Neural progenitor cell (in vitro differentiated cells): ENCODE results near the gene NKAIN2. TPM values are rescaled to one million over a fixed set of nuclear protein-coding genes. Genes with fewer than 3 reads are reported as not detected.

ENCODE experiments used
- DNase-seq: peaks from one replicate; pipeline ENCODE4 v3.0.0-alpha.2; 2016; ENCODE audit warnings: low spot score
- H2AFZ ChIP-seq: fragments of 200-600 bp; sonication (generic); replicated peaks from 2 replicates; pipeline ENCODE4 v1.6.1; 2016; ENCODE audit warnings: antibody characterized with exemption
- H3F3A ChIP-seq: fragments of 200-600 bp; sonication (generic); 2 replicates; pipeline ENCODE4 v1.6.1; 2016; ENCODE audit warnings: antibody characterized with exemption, low read depth
- H3K27ac ChIP-seq: fragments of 200-600 bp; sonication (generic); 2 replicates; pipeline ENCODE4 v1.5.1; 2016; ENCODE audit warnings: mild to moderate bottlenecking
- H3K27me3 ChIP-seq: fragments of 200-600 bp; sonication (generic); 2 replicates; pipeline ENCODE4 v1.6.1; 2016; ENCODE audit warnings: mild to moderate bottlenecking, moderate library complexity
- H3K36me3 ChIP-seq: fragments of 200-600 bp; sonication (generic); 2 replicates; pipeline ENCODE4 v1.5.1; 2016
- H3K4me1 ChIP-seq: fragments of 200-600 bp; sonication (generic); 2 replicates; pipeline ENCODE4 v1.6.1; 2016; ENCODE audit warnings: mixed run types
- H3K4me2 ChIP-seq: fragments of 200-600 bp; sonication (generic); 2 replicates; pipeline ENCODE4 v1.6.1; 2016
- H3K4me3 ChIP-seq: fragments of 200-600 bp; sonication (generic); 2 replicates; pipeline ENCODE4 v1.5.1; 2016
- H3K79me2 ChIP-seq: fragments of 200-600 bp; sonication (generic); 2 replicates; pipeline ENCODE4 v1.6.1; 2016; ENCODE audit warnings: low read depth
- H3K9ac ChIP-seq: fragments of 200-600 bp; sonication (generic); 2 replicates; pipeline ENCODE4 v1.6.1; 2016
- H3K9me3 ChIP-seq: fragments of 200-600 bp; sonication (generic); 2 replicates; pipeline ENCODE4 v1.5.1; 2016; ENCODE audit warnings: low read depth
- H4K20me1 ChIP-seq: fragments of 200-600 bp; sonication (generic); 2 replicates; pipeline ENCODE4 v1.6.1; 2016; ENCODE audit warnings: low read depth
- H3K27ac Mint-ChIP-seq: 3 replicates; pipeline ENCODE4 v1.8.0; 2021; ENCODE audit warnings: mixed read lengths
- H3K27me3 Mint-ChIP-seq: 2 replicates; pipeline ENCODE4 v1.8.0; 2022; ENCODE audit warnings: low read depth, mild to moderate bottlenecking, inconsistent platforms, moderate library complexity, mixed read lengths; ENCODE audit not compliant: insufficient read depth
- H3K36me3 Mint-ChIP-seq: 3 replicates; pipeline ENCODE4 v1.8.0; 2021; ENCODE audit warnings: mixed read lengths
- H3K4me1 Mint-ChIP-seq: 3 replicates; pipeline ENCODE4 v1.8.0; 2021; ENCODE audit warnings: mixed read lengths
- H3K4me3 Mint-ChIP-seq: 3 replicates; pipeline ENCODE4 v1.8.0; 2021; ENCODE audit warnings: mild to moderate bottlenecking, moderate library complexity, mixed read lengths
- H3K9me3 Mint-ChIP-seq: 3 replicates; pipeline ENCODE4 v1.8.0; 2020; ENCODE audit warnings: mixed read lengths
- EZH2 ChIP-seq: fragments of 200-600 bp; sonication (generic); IDR thresholded peaks from 2 replicates; pipeline ENCODE4 v1.6.1; 2017; ENCODE audit warnings: antibody characterized with exemption, mild to moderate bottlenecking, moderate library complexity
- EZH2phosphoT487 ChIP-seq: fragments of 200-600 bp; sonication (generic); IDR thresholded peaks from 2 replicates; pipeline ENCODE4 v1.6.1; 2017; ENCODE audit warnings: antibody characterized with exemption
- total RNA-seq: library from RNA; depleted of rRNA; stranded (reverse); fragments of >200 nt; gene quantifications from 2 replicates; pipeline ENCODE4 v1.2.3, GENCODE V29; 2015; ENCODE audit warnings: low replicate concordance
- TF ChIP-seq, protein P1 (sequence below): fragments of 200-600 bp; sonication (generic); IDR thresholded peaks from 2 replicates; pipeline ENCODE4 v1.5.1; 2017; ENCODE audit warnings: antibody characterized with exemption, mild to moderate bottlenecking

NKAIN2 gene
- total RNA-seq, 1 donor from 2014 or later = 0.45 TPM

DNA sequence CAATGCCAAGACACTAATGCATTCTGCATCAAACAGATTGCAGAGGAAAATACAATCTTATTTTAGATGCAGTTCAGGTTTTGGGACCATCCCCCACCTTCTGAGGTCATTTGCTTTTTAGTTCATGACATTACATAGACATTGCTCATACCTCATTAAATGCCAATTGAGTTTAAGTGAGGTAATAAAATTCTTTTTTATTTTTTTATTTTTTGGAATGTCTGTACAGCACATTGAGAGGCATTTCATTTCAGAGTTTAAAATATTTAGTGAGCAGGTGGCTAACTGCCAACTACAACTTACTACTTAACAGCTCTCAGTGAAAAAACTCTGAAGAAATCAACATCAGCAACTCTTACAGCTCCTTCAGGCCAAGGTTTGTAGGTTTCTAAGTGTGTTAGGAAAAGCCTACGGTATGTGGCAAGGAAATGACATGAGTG is 676.3 kb downstream of the NKAIN2 start:
- H3K4me2 ChIP-seq = no peak overlapping the region
- H3F3A ChIP-seq = no peaks in the 10 kb centered on the region
- Mint-ChIP-seq H3K27ac (no peak overlapping the region), H3K36me3 (no peaks in the 10 kb centered on the region), H3K4me1 (no peaks in the 10 kb centered on the region), H3K9me3 (no peaks in the 10 kb centered on the region), H3K27me3 (no peaks in the 10 kb centered on the region), H3K4me3 (no peak overlapping the region)
- H3K4me3 ChIP-seq = no peak overlapping the region
- H3K79me2 ChIP-seq = no peaks in the 10 kb centered on the region
- no peaks in the 10 kb centered on the region for H3K27me3 ChIP-seq
- DNase-seq = no peak
- H4K20me1 ChIP-seq = no peaks in the 10 kb centered on the region
- TF ChIP-seq EZH2 (no peak), EZH2phosphoT487 (no peak)
- TF ChIP-seq, protein P1, sequence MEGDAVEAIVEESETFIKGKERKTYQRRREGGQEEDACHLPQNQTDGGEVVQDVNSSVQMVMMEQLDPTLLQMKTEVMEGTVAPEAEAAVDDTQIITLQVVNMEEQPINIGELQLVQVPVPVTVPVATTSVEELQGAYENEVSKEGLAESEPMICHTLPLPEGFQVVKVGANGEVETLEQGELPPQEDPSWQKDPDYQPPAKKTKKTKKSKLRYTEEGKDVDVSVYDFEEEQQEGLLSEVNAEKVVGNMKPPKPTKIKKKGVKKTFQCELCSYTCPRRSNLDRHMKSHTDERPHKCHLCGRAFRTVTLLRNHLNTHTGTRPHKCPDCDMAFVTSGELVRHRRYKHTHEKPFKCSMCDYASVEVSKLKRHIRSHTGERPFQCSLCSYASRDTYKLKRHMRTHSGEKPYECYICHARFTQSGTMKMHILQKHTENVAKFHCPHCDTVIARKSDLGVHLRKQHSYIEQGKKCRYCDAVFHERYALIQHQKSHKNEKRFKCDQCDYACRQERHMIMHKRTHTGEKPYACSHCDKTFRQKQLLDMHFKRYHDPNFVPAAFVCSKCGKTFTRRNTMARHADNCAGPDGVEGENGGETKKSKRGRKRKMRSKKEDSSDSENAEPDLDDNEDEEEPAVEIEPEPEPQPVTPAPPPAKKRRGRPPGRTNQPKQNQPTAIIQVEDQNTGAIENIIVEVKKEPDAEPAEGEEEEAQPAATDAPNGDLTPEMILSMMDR = no peak
- no peaks in the 10 kb centered on the region for H3K36me3 ChIP-seq
- H2AFZ ChIP-seq = no peak overlapping the region
- no peak overlapping the region for H3K27ac ChIP-seq
- no peaks in the 10 kb centered on the region for H3K4me1 ChIP-seq
- H3K9me3 ChIP-seq = no peaks in the 10 kb centered on the region
- no peak overlapping the region for H3K9ac ChIP-seq

DNA sequence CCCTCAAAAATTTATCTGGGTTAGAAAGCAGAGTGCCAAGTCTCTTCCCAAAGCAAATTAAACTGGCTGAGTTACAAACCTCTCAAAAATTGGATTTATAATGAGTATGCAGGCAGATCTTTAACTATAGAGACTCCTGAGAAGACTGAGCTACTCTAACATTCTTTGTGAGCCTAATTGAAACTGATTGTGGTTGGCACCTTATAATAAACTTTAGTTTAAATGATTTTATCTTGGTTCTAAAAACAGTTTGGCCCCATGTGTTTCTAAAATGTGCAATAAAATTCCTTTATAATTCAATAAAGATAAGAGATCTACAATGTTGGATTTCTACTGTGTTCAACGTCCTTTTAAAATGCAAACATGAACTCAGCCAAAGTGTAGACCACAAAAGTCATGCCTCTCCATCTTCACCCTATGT is 678.4 kb downstream of the NKAIN2 start:
- Histone ChIP-seq H3K27ac (no peak overlapping the region), H3K36me3 (no peaks in the 10 kb centered on the region), H4K20me1 (no peaks in the 10 kb centered on the region), H3K4me1 (no peaks in the 10 kb centered on the region), H3K4me2 (no peak overlapping the region), H3K4me3 (no peak overlapping the region), H3K27me3 (no peaks in the 10 kb centered on the region), H2AFZ (no peak overlapping the region), H3F3A (no peaks in the 10 kb centered on the region), H3K79me2 (no peaks in the 10 kb centered on the region), H3K9me3 (no peaks in the 10 kb centered on the region), H3K9ac (no peak overlapping the region)
- Mint-ChIP-seq H3K9me3 (no peaks in the 10 kb centered on the region), H3K4me3 (no peak overlapping the region), H3K36me3 (no peaks in the 10 kb centered on the region), H3K27me3 (peaks cover 2% of the 10 kb centered on the region), H3K27ac (no peak overlapping the region), H3K4me1 (no peaks in the 10 kb centered on the region)
- TF ChIP-seq EZH2phosphoT487 (no peak), EZH2 (no peak)
- TF ChIP-seq, protein P1 = no peak
- DNase-seq = no peak

DNA sequence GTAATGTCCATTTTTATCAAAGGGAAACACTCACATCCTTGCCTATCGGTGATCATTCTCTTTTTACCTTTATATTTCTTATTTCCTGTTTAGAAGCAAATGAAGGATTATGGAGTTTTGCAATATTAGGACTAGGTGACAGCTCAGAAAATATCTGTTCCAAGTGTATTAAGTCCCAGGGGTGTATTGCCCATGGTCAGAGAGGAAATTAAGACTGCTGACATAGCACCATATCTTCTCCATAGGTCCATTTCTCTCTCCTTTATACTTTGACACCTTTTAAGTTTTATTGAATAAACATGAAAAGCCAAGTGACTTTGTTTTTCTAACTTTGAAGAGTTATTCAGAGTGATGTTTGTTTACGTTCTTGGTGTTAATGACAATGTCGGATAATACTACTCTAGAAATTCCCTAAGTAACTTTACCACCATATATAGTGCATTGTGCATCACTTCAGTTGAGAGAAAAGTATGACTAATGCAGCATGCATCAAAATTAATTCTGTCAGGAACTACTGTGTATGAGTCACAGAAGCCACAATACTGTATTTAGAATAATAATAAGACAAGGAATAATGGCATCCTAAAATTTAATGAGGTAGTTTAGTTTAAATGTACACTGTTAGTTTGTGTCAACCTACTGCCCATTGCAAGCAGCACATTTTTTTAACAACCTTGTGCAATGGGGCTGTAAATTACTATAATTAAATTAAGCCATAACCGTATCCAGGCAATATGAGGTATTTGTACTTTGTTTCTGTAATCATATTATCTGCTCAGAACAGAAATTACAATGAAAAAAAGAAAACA is 684.2 kb downstream of the NKAIN2 start:
- no peak overlapping the region for H3K27ac ChIP-seq
- no peak for DNase-seq
- no peaks in the 10 kb centered on the region for H4K20me1 ChIP-seq
- no peaks in the 10 kb centered on the region for H3K36me3 Mint-ChIP-seq
- H2AFZ ChIP-seq = no peak overlapping the region
- no peak overlapping the region for H3K4me3 ChIP-seq
- H3K4me2 ChIP-seq = no peak overlapping the region
- no peaks in the 10 kb centered on the region for H3K4me1 Mint-ChIP-seq
- H3K9me3 Mint-ChIP-seq = no peaks in the 10 kb centered on the region
- H3K4me3 Mint-ChIP-seq = no peak overlapping the region
- H3K4me1 ChIP-seq = no peaks in the 10 kb centered on the region
- H3K79me2 ChIP-seq = no peaks in the 10 kb centered on the region
- H3K36me3 ChIP-seq = no peaks in the 10 kb centered on the region
- H3F3A ChIP-seq = no peaks in the 10 kb centered on the region
- TF ChIP-seq EZH2 (no peak), EZH2phosphoT487 (no peak)
- TF ChIP-seq, protein P1 = no peak
- no peaks in the 10 kb centered on the region for H3K27me3 ChIP-seq
- no peak overlapping the region for H3K9ac ChIP-seq
- H3K27me3 Mint-ChIP-seq = peaks cover 2% of the 10 kb centered on the region
- no peak overlapping the region for H3K27ac Mint-ChIP-seq
- H3K9me3 ChIP-seq = no peaks in the 10 kb centered on the region
